HG02840 (cell line): ENCODE measurements around the gene PTPRD.
A peak's percentile ranks its signal among the peaks of the same experiment; 100 is the strongest.

Experiments used
- ATAC-seq: cut with Tn5 transposase; IDR thresholded peaks from one replicate; pipeline ENCODE4 v1.9.1; 2021; ENCODE audit warnings: mild to moderate bottlenecking, moderate library complexity, moderate number of reproducible peaks; ENCODE audit not compliant: unreplicated experiment, low FRiP score

The PTPRD gene

DNA sequence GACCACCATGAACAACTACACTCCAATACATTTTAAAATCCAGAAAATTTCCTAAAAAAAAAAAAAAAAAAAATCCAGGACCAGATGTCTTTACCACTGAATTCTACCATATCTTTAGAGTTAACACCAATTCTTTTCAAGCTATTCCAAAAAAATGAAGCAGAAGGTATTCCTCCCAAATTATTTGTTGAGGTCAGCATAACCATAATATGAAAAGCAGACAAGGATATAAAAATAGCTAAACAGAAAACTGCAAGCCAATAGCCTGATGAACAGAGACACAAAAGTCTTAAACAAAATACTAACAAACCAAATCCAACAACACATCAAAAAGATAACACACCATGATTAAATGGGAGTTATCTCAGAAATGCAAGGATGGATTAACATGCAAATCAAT lies 695.4 kb downstream of the PTPRD start:
- no peak for ATAC-seq

DNA sequence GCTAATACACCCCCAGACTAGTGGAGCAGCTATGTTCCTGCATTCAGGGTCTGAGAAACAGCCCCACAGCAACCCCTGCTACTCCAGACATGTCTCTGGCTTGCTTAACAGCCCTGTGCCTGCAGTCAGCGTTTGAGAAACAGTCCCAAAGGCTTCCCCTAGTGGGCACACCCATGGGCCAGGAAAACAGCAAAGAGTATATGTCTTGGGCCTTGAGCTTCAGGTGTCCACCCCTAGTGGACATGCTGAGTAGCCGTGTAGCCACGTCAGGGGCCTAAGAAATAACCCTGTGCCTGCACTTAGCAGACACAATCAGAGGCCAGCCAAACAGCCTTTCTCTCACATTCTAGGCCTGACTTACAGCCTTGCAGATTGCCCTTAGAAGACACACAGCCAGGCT lies 698.6 kb downstream of the PTPRD start:
- no peak for ATAC-seq

DNA sequence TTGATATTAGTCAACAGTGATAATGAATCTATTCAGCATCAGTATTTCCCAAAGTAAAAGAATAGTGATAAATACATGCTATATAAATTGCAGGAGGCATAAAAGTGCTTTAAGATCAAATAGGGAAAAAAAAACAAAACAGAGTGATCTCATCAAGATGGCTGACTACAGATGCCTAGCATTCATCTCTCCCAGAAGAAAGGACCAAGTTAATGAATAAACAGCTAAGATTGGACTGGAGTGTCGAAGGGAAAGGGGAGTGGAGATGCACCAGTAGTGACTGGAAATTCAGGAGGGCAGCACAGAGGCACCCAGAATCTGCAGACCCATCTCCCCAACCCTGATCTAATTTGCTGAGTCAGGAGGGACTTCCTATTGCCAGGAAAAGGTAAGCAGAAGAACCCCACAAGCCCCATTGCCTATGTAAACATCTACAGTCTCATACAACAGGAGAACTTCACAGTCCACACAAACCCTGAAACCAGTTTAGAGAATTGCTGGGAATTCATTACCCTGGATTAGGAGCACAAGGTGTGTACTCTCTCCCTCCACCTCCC lies 699.4 kb downstream of the PTPRD start:
- ATAC-seq = no peak

DNA sequence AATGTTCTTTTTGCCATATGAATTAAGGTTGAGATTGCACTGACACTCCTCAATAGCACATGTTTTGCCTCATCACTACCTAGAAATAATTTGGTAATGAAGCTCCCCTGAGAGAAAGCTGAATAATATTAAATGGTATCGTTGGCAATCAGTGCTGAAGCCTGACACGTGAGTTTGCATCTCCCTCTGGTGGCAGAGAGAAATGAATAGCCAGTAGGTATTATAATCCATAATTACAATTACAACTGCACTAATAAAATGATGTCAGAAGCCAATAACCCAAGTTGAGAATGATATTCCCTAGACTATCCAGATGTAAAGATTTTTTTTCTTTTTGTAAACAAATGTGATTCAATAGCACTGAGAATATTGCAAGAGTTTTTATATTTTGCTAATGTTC lies 700.3 kb downstream of the PTPRD start:
- ATAC-seq = no peak

DNA sequence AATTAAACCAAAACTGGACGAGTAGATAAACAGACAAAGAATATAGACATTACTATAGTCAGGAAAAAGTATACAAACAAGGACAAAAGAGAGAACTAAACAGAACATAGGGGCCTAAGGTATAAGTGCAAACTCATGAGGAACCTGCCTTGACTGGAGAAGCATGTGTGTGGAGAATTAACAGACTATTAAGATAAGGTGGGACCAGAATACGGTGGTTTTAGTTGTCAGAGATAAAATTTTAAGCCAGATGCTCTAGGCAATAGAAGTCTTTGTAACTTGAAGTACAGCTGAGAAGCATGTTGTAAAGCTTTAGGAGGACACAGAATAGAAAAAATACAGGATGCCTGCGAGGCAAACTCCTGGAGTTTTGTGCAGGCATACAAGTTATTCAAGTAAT lies 707.1 kb downstream of the PTPRD start:
- no peak for ATAC-seq

DNA sequence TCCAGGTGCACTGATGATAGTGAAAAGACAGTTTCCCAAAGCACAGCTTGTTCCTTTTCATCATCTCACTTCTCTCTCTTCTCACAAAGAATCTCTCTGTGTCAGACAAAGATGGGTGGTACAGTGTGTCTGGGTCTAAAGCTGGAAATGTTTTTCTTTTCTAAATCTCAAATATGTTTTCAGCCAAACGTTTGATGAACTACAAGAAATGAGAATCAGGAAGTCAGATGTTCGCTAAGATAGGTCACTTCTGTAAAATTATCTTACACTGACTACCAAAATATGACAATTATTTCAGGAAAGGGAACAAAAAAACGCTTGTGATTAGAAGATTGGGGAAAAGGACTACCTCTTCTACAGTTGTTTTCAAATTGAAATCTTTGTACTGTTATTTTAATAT lies 708.8 kb downstream of the PTPRD start:
- ATAC-seq = no peak

DNA sequence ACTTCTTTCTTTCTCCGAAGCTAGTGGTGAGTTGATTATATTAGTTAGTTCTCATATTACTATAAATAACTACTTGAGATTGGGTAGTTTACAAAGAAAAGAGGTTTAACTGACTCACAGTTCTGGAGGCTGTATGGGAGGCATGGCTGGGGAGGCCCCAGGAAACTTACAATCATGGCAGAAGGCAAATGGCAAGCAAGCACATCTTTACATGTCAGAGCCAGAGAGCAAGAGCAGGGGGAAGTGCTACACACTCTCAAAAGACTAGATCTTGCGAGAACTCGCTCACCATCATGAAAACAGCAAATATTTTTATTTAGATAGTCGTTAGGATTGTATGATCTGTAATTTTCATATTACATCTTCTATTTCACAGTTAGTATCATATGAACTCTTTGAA lies 711.2 kb downstream of the PTPRD start:
- ATAC-seq = no peak

DNA sequence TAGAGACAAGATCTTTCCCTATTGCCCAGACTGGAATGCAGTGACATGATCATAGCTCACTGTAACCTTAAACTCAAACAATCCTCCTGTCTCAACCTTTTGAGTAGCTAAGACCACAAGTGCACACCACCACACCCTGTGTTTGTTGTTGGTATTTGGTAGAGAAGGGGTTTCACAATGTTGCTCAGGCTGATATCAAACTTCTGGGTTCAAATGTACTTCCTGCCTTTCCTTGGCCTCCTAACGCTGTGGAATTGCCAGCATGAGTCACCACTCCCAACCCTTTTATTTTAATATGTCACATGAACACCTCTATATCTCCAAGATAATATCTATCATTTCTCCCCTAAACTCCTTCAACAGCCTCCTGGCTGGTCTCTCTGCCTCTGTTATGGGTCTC lies 719.0 kb downstream of the PTPRD start:
- ATAC-seq = no peak

DNA sequence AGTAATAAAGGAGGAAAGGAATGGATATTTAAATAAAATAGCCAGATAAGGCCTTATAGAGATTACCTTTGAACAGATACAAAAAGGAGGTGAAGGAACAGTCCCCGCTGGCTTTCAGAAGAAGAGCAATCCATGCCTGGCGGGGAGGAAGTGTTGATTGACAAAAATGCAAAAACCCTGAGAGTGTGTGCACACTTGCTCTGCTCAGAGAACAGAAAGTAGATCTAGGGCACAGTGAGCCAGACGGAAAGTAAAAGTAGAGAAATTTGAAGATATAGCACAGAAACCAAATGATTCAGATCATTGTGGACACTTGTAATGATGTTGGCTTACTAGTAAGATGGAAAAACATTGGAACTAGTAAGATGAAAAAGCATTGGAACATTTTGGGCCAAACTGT lies 720.6 kb downstream of the PTPRD start:
- no peak for ATAC-seq

DNA sequence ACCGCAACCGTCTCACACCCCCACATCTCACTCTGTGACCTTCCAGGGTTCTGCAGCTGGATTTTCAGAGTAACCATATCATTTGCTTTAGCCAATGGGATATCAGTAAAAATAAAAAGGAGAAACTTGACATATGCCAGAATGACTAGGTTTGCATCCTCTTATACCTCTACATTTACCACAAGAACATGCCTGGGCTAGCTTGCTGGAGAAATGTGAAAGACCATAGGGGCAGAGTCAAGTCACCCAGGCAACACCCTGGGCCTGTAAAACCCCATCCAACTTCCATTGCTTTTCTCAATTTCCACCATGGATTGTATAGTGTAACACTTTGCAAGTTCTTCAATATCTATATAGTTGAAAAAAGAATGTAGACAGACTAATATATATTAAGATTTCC lies 731.1 kb downstream of the PTPRD start:
- no peak for ATAC-seq

DNA sequence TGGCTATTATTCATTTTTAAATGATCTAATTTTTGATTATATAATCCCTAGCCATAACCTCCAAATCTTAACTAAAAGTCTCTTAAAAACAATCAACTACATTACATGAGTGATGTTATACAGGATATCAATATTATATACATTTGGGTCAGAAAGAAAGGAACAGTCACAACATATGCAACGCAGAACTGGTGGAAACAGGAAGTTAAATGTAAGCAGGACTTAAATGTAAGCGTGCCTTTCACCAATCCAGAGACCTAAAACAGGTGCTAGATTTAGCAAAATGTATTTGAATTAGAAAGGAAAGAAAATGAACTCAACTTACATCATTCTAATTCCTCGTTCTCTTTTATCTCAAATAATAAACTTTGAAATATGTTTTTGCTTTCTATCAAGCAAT lies 738.5 kb downstream of the PTPRD start:
- no peak for ATAC-seq

DNA sequence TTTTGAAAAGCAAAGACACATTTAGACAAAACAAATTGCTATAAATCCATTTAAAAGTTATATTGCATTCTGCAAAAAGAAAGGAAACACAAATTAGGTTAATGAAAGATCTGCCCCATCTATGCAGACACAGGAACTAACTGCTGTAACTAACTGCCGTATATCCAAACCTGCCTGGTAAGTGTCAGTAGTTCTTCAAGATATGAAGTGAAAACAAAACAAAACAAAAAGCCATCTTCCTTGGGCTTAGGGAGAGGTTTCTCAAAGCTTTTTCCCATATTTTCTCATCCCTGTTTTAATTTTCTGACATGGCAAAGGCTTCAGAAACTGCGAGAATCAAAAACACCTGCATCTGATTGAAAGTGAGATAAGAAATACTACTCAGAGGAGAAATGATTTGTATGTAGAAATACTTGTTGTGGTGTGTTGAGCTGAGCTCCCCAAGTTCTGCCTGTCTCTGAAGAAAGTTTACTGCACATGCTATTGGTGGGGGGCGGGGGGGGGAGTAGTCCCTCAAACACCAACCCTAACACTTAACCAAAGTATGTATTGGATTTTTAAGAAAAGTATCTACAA lies 750.5 kb downstream of the PTPRD start:
- ATAC-seq = no peak

DNA sequence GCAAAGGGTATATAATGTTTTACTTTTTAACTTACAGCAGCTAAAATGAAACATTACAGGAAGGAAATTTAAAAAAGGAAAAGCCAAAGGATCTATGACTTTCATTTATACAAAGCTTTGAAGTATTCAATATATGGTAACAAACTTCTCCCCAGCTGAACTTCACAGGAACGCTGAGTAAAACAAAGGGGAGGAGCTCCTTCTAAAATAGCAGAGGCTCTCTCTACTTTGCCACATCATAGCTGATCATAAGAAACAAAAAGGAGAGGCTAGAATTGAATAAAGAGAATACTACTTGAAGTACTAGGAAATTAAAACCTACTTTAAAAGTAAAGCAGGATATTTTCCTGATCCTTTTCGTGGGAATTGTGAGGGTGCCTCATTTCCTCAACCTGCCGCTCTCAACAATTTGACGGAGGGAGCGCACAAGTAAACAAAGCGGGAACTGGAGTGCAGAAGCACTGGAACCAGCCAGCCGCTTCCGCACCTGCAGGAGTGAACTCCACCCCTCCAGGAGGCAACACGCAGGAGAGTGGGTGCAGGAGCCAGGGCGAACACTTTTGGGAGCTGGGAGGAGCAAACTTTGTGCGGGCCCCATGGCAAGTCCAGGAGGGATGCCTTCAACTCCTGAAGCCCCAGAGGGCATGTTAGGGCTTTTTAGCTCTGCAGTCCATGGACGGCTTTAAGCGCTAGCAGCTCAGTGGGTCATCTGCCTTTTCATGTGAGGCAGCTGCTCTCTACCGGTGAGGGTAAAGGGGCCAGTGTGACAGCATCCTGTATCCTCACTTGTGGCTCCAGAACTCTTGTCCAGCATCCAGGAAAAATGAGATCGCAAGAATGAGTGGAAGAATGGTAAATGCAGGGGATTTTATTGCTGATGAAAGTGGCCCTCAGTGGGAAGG lies 757.4 kb downstream of the PTPRD start:
- no peak for ATAC-seq

DNA sequence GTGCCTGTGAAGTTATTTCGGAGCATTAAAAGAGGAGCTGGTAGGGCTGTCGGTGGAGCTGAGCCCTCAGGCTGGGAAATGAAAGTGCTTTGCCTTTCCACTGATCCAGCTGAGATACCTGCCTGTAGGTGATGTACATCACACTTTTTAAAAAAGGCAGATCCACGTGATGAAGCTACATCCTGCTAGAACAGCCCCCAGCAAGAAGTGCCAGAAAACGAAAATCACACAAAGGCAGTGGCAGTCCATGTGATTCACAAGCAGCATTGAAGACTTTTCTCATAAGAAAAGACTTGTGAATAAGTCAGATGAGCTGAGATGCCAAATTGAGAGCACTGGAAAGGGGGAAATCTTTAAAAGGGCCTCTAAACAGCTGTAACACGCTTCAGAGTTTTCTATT lies 765.1 kb downstream of the PTPRD start:
- no peak for ATAC-seq

DNA sequence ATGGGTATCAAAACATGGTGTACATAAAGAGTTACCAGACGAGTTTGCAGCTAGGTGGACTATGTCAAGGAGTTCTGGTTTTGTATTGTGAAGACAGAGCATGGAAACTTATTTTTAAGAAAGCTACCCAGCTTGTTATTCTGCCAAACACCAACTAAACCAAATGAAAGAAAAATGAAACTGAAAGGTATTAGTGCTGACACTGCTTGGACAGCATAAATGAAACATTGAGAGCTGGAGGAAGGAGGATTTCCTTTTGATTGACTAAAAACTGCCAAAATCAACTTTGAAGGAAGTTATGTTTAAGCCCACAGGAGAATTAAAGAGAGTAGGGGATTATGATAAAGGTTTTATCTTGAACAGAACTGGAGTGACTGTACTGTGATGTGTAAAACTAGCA lies 766.2 kb downstream of the PTPRD start:
- peak; percentile 85 for ATAC-seq

DNA sequence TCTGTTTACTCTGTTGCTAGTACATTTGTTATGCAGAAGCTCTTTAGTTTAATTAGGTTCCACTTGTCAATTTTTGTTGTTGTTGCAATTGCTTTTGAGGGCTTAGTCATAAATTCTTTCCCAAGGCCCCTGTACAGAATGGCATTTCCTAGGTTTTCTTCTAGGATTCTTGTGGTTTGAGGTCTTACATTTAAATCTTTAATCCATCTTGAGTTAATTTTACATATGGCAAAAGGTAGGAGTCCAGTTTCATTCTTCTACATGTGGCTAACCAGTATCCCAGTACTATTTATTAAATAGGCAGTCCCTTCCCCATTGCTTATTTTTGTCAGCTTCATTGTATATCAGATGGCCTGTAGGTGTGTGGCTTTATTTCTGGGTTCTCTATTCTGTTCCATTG lies 792.4 kb downstream of the PTPRD start:
- ATAC-seq = no peak

DNA sequence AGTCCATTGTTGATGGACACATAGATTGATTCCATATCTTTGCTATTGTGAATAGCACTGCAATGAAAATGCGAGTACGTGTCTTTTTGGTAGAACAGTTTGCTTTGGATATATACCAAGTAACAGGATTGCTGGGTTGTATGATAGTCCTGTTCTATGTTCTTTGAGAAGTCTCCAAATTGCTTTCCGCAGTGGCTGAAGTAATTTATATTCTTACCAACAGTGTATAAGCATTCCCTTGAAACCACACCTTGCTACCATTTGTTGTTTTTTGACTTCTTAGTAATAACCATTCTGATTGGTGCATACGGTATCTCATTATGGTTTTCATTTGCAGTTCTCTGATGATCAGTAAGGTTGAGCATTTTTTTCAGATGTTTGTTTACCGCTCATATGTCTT lies 792.9 kb downstream of the PTPRD start:
- no peak for ATAC-seq

DNA sequence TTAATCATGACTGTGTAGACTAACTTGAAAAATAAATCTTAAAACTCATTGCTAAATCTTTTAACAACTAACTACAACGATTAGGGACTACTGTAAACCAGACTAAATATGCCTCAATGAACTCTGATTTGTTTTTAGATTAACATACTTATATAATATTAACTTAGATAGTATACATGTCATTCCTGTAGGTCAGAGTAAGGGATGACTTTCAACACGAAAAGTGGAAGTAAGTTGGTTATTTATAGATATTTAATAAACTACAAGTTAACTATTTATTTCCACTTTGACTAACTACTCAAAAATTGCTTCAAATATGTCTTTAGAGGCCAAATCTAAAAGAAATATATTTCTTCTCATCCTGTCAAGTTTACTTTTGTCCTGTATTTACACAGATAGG lies 795.6 kb downstream of the PTPRD start:
- ATAC-seq = no peak

DNA sequence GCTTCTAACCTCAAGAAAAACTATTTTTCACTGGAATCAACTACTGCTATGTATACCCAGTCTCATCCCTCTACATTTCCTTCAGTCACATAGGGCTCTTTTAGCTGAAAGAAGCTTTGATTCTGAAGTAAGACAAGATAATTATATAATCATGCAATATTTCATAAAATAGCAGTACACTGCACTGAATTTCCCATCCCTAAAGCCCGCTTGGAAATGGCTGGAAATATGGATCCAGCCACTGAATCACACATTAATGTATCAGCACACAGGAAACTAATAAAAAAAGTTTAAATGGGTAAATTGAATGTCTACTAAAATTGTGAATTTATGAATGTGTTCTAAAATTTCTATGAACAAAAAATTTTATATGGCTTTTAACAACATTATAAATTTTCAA lies 808.7 kb downstream of the PTPRD start:
- ATAC-seq = no peak

DNA sequence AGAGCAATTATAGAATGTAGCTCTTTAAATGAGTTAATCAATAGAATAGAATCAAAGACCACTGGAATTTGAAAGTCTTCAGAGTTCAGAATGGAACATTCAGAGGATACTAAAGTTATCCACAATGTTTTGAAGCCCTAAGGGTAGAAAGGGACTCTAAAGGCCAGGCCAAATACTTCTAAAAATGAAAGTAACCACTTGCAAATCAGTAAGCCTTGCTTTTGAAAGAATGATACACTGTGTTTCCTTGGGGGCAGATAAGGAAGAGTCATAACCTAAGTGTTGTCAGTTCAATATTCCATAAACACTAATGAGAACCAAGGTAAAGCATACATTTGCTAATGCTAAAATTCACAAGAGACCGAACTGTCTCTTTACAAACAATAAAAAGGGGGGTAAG lies 813.5 kb downstream of the PTPRD start:
- no peak for ATAC-seq

DNA sequence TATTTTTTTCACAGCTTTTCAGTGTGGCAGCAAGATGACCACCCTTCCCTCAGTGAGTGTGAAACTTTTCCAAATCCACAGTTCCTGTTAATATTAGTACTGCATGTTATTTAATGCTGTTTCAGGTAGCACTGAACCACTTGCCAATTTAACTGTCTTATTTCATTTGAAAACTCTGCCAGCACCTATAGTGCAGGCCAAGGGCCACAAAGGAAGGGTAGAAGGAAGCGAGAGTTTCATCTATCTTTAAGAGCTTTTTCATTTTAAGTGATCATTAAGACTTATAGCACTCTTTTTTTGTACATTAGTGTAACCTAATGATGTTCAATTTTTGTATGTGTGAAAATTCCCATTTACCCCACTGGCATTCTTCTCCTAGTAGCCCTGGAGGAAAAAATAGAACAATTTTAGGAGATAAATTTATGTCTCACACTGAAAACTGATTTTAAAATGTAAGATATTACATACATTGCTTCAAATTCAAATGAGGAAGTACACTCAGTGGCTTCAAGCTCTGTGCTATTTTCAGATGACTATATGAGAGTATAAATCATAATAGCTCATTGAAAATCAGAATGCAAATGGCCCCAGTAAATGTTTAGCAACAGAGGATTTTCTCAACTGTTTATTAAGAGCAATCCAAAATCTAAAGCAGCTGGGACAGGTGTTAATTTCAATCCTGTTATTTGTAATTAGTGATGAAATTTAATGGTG lies 820.5 kb downstream of the PTPRD start:
- peak; percentile 65 for ATAC-seq
